HepG2 (cell line): Measurements from ENCODE around the gene ONECUT1.

Experiments
- BHLHE40 ChIP-seq: IDR thresholded peaks from 2 replicates; pipeline ENCODE4 v1.6.1; 2011; ENCODE audit warnings: low read length, improper control_type of control experiment
- ZNF274 ChIP-seq: sonication (generic); formaldehyde crosslinking; IDR thresholded peaks from 2 replicates; pipeline ENCODE4 v1.5.1; 2020; ENCODE audit warnings: mild to moderate bottlenecking, missing genetic modification reagents
- ZNF335 ChIP-seq: sonication (generic); formaldehyde crosslinking; IDR thresholded peaks from 2 replicates; pipeline ENCODE4 v1.4.0; 2020; ENCODE audit warnings: missing genetic modification reagents
- ZNF776 ChIP-seq: sonication (generic); formaldehyde crosslinking; IDR thresholded peaks from 2 replicates; pipeline ENCODE4 v1.4.0; 2020; ENCODE audit warnings: mild to moderate bottlenecking, missing genetic modification reagents
- TF ChIP-seq, protein P1 (sequence below): sonication (generic); formaldehyde crosslinking; IDR thresholded peaks from 2 replicates; pipeline ENCODE4 v1.4.0; 2020; ENCODE audit warnings: mild to moderate bottlenecking, missing genetic modification reagents

DNA sequence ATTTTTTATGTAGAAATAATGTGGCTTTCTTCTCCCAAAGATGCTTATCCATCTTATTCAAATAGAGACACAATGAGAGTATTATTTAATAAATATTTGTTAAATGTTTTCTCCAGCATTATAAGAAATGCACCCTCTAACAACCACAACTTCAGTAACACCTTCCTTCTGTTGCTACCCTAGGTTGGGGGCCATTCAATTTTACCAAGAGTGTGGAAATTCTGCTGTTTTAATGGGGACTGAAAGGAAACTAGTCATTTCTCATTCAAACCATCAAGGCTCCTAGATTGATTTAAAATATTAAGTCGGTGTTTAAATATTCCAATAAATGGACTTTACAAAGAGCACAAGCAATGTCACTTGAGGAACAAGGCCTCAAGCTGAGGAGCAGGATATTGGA is 7.6 kb downstream of the ONECUT1 start:
- TF ChIP-seq, protein P1, sequence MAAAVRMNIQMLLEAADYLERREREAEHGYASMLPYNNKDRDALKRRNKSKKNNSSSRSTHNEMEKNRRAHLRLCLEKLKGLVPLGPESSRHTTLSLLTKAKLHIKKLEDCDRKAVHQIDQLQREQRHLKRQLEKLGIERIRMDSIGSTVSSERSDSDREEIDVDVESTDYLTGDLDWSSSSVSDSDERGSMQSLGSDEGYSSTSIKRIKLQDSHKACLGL (CRISPR knock-in tag), result no peak
- TF ChIP-seq BHLHE40, result no peak
- TF ChIP-seq ZNF335, result no peak
- TF ChIP-seq ZNF776 (CRISPR knock-in tag), result no peak
- TF ChIP-seq ZNF274, result no peak
